GM12878 (cell line): ENCODE results near the gene ANKRD31. TPM values are rescaled to one million over a fixed set of nuclear protein-coding genes. Genes with fewer than 3 reads are reported as not detected.

Experiments
- ATAC-seq: fragments of 200-7000 bp; cut with Tn5 transposase; 3 replicates; pipeline ENCODE4 v1.9.1; 2020; ENCODE audit warnings: mild to moderate bottlenecking, moderate library complexity
- BruUV-seq: library from RNA; stranded (reverse); fragments of 400-500 nt; replicated peaks from 2 replicates; lab custom pipeline; 2021; lab: Mats Ljungman, UMichigan
- CTCF ChIA-PET: fragments of 300-600 bp; sonication (Branson Sonifier 250); formaldehyde crosslinking; extraction: SDS; loops from one replicate; lab custom pipeline; 2021; ENCODE audit warnings: inconsistent platforms; lab: Yijun Ruan, JAX
- POLR2A ChIA-PET: fragments of 350-600 bp; formaldehyde crosslinking; extraction: SDS; loops from one replicate; lab custom pipeline; 2021; ENCODE audit warnings: inconsistent platforms; lab: Charles Lee
- RAD21 ChIA-PET: fragments of 300-600 bp; sonication (Branson Sonifier 250); formaldehyde crosslinking; loops from one replicate; lab custom pipeline; 2023; ENCODE audit warnings: antibody characterized with exemption; ENCODE audit not compliant: unreplicated experiment; lab: Charles Lee
- SMC1A ChIA-PET: fragments of 300-600 bp; sonication (Branson Sonifier 250); formaldehyde crosslinking; loops from one replicate; lab custom pipeline; 2023; ENCODE audit not compliant: unreplicated experiment, uncharacterized antibody; lab: Charles Lee
- DNase-seq: peaks from one replicate; pipeline ENCODE4 v3.0.0-alpha.2; 2011; ENCODE audit warnings: low read depth, low spot score
- FAIRE-seq: peaks from 3 replicates; lab custom pipeline; 2011; peaks lifted over from hg19 to GRCh38; lab: Jason Lieb, UNC
- H2AFZ ChIP-seq: 2 replicates; pipeline ENCODE4 v1.6.0; 2011; ENCODE audit warnings: low read depth, low read length, control low read depth; ENCODE audit not compliant: control insufficient read depth
- H3K27ac ChIP-seq: 2 replicates; pipeline ENCODE4 v1.5.1; 2011; ENCODE audit warnings: control low read depth; ENCODE audit not compliant: control insufficient read depth, insufficient read depth
- H3K27me3 ChIP-seq, 2 experiments: replicated peaks in 1 of 2; 2 replicates each; pipeline versions ENCODE4 v1.6.0 to v1.6.1; 2011; ENCODE audit warnings: low read length in 1 of 2; ENCODE audit not compliant: control insufficient read depth in 2 of 2, insufficient read depth in 2 of 2
- H3K36me3 ChIP-seq, 2 experiments: 2 replicates each; pipeline ENCODE4 v1.5.1; 2011; ENCODE audit warnings: low read length in 1 of 2; ENCODE audit not compliant: control insufficient read depth in 2 of 2, insufficient read depth in 2 of 2
- H3K4me1 ChIP-seq: 2 replicates; pipeline ENCODE4 v1.6.1; 2011; ENCODE audit warnings: mild to moderate bottlenecking, low read length, moderate library complexity, mixed read lengths; ENCODE audit not compliant: control insufficient read depth, insufficient read depth
- H3K4me2 ChIP-seq: 2 replicates; pipeline ENCODE4 v1.6.0; 2011; ENCODE audit warnings: control low read depth; ENCODE audit not compliant: control insufficient read depth, insufficient read depth
- H3K4me3 ChIP-seq: fragments of 200-600 bp; sonication (generic); 2 replicates; pipeline ENCODE4 v1.5.1; 2016
- H3K79me2 ChIP-seq: 2 replicates; pipeline ENCODE4 v1.6.0; 2011; ENCODE audit warnings: low read length; ENCODE audit not compliant: control insufficient read depth, insufficient read depth
- H3K9ac ChIP-seq: 2 replicates; pipeline ENCODE4 v1.8.0; 2011; ENCODE audit warnings: low read length, control low read depth, mixed read lengths; ENCODE audit not compliant: control insufficient read depth, insufficient read depth
- H3K9me3 ChIP-seq: replicated peaks from 3 replicates; pipeline ENCODE4 v1.5.1; 2011; ENCODE audit warnings: mild to moderate bottlenecking, low read length; ENCODE audit not compliant: control insufficient read depth, insufficient read depth
- H4K20me1 ChIP-seq: 2 replicates; pipeline ENCODE4 v1.6.0; 2011; ENCODE audit not compliant: control insufficient read depth, insufficient read depth
- CHD1 ChIP-seq: IDR thresholded peaks from 2 replicates; pipeline ENCODE4 v1.6.1; 2012; ENCODE audit warnings: low read depth, low read length, improper control_type of control experiment
- EP300 ChIP-seq, 2 experiments: fragments of 150-350 bp in 1 of 2; IDR thresholded peaks; 2 replicates each; pipeline ENCODE4 v1.6.1; 2011 to 2012; ENCODE audit warnings: low read depth in 2 of 2, low read length in 2 of 2, borderline replicate concordance in 1 of 2, improper control_type of control experiment in 1 of 2, inconsistent platforms in 1 of 2; ENCODE audit not compliant: control insufficient read depth in 1 of 2
- IKZF2 ChIP-seq, 2 experiments: fragments of 450-650 bp; IDR thresholded peaks; 2 replicates each; pipeline ENCODE4 v1.6.1; 2017; ENCODE audit warnings: mild to moderate bottlenecking in 2 of 2, moderate library complexity in 2 of 2
- MYB ChIP-seq: fragments of 150-350 bp; IDR thresholded peaks from 2 replicates; pipeline ENCODE4 v1.6.1; 2014; ENCODE audit warnings: mild to moderate bottlenecking, low read depth, low read length, borderline replicate concordance
- MYC ChIP-seq: IDR thresholded peaks from 2 replicates; pipeline ENCODE4 v1.6.1; 2011; ENCODE audit warnings: mild to moderate bottlenecking, low read length, moderate library complexity, inconsistent platforms; ENCODE audit not compliant: insufficient read depth, insufficient replicate concordance, insufficient read length, severe bottlenecking
- PML ChIP-seq: IDR thresholded peaks from 2 replicates; pipeline ENCODE4 v1.6.1; 2012; ENCODE audit warnings: low read length, inconsistent platforms
- RBBP5 ChIP-seq: fragments of 200-600 bp; sonication (generic); conservative IDR thresholded peaks from 2 replicates; pipeline ENCODE4 v1.6.1; 2016
- USF1 ChIP-seq: IDR thresholded peaks from 2 replicates; pipeline ENCODE4 v1.6.1; 2011; ENCODE audit warnings: borderline replicate concordance, low read depth, mild to moderate bottlenecking, moderate library complexity, mixed read lengths, low read length; ENCODE audit not compliant: insufficient read depth; ENCODE audit errors: extremely low read length
- ZBTB40 ChIP-seq: fragments of 450-650 bp; IDR thresholded peaks from 2 replicates; pipeline ENCODE4 v1.6.1; 2016; ENCODE audit warnings: mild to moderate bottlenecking, moderate library complexity, borderline replicate concordance
- ZSCAN29 ChIP-seq: fragments of 450-650 bp; IDR thresholded peaks from 2 replicates; pipeline ENCODE4 v1.6.1; 2017; ENCODE audit warnings: mild to moderate bottlenecking, moderate library complexity
- ZZZ3 ChIP-seq: IDR thresholded peaks from 2 replicates; pipeline ENCODE4 v1.6.1; 2011; ENCODE audit warnings: low read depth; ENCODE audit not compliant: control insufficient read depth, insufficient read length
- WGBS: methylation state at CpG from one replicate; pipeline ENCODE4 v1.1.6; 2016; ENCODE audit warnings: low lambda C conversion rate; ENCODE audit not compliant: insufficient replicate concordance, insufficient coverage; ENCODE audit errors: missing lambda C conversion rate; 5-methylcytosine and 5-hydroxymethylcytosine counted together
- in situ Hi-C: fragments of 300-500 bp; cut with MboI; formaldehyde crosslinking; loops from 9 replicates; pipeline ENCODE4 v1.14.3; 2018; ENCODE audit warnings: mixed read lengths
- intact Hi-C: fragments of 100-400 bp; cut with micrococcal nuclease; formaldehyde crosslinking; loops from one replicate; pipeline ENCODE4 v1.14.2; 2022; ENCODE audit not compliant: unreplicated experiment
- polyA plus RNA-seq, 11 experiments: library from polyadenylated mRNA; depleted of rRNA in 4 of 11; unstranded in 6 of 11; stranded (reverse) in 5 of 11; fragments of >200 nt; fragmentation: Nextera tagmentation in 4 of 11; fragmentation: Illumina TruSeq in 1 of 11; extraction: Ambion mirVana in 4 of 11; extraction: Trizol in 1 of 11; gene quantifications; 1 replicate in 1 of 11; 2 replicates in 10 of 11; pipeline versions ENCODE4 v1.2.1 to v1.2.3, GENCODE V29; 2011 to 2016; ENCODE audit warnings: inconsistent platforms in 2 of 11, missing spikeins in 2 of 11, low read depth in 1 of 11
- total RNA-seq, 4 experiments: library from RNA; depleted of rRNA in 3 of 4; stranded (reverse); fragments of >200 nt in 3 of 4; fragmentation: Illumina TruSeq in 1 of 4; extraction: Trizol in 1 of 4; gene quantifications; 2 replicates each; pipeline versions ENCODE4 v1.2.1 to v1.2.3, GENCODE V29; 2013 to 2021

The ANKRD31 gene
- total and polyA plus RNA-seq, 10 of the 15 experiments (the other 5 are each of a cell fraction or from before 2014, with no cell fraction given): under 0.01 to 0.10 (median 0.04) TPM; not detected in 3

- Histone ChIP-seq H3K9ac (no peak overlapping the region), H3K9me3 (no peaks in the 10 kb centered on the region), H3K4me3 (no peak overlapping the region), H3K79me2 (no peaks in the 10 kb centered on the region), H3K4me1 (no peaks in the 10 kb centered on the region), H4K20me1 (no peaks in the 10 kb centered on the region), H3K27ac (no peak overlapping the region), H3K36me3 (no peaks in the 10 kb centered on the region), H3K4me2 (no peak overlapping the region), H2AFZ (no peak overlapping the region)
- ATAC-seq: no peak
- SMC1A ChIA-PET: no interaction called here
- RAD21 ChIA-PET: interaction anchor here (0.6 kb wide), 1 partner anchor 897 kb away, joined by 4 read pairs; no protein-coding TSS in a partner anchor
- DNase-seq: no peak
- intact Hi-C loops: no loop called here
- 67% methylated on average over 3 of the region's 3 CpGs for WGBS
- FAIRE-seq: no peak
- POLR2A ChIA-PET: no interaction called here
- CTCF ChIA-PET: no interaction called here
- BruUV-seq: no TSS peak
- TF ChIP-seq ZZZ3 (no peak), USF1 (no peak), MYB (no peak), ZSCAN29 (no peak), MYC (no peak), EP300 (IDR thresholded peaks at IDR 0.05; ENCODE audit: borderline replicate concordance in 1 of 2, control insufficient read depth in 1 of 2, low read depth in 2 of 2, low read length in 2 of 2) (no peak), CHD1 (no peak), RBBP5 (no peak), PML (no peak), ZBTB40 (no peak), IKZF2 (IDR thresholded peaks at IDR 0.05) (no peak)
- TF ChIP-seq, all 136 proteins: peak for 0
- in situ Hi-C loops: no loop called here
- no peaks in the 10 kb centered on the region; a peak in 1 of 4 replicates for H3K27me3 ChIP-seq
These were observed 208.6 kb downstream of the ANKRD31 start for GRCh38 chr5:75028090-75028489.
